Neural crest cell (in vitro differentiated cells): ENCODE measurements around the gene CCDC88A. TPM values are rescaled to one million over a fixed set of nuclear protein-coding genes. Genes with fewer than 3 reads are reported as not detected.
"Not testable (repeated sequence)": the region's sequence is repeated elsewhere in the genome, so short reads cannot be mapped to it uniquely, and the experiment has no call there.

Experiments used
- DNase-seq: peaks from one replicate; pipeline ENCODE4 v3.0.0; 2021; ENCODE audit warnings: low read depth, mixed read lengths, low spot score
- H3K27ac Mint-ChIP-seq: one replicate; pipeline ENCODE4 v1.8.0; 2021; ENCODE audit warnings: mild to moderate bottlenecking, mixed read lengths; ENCODE audit not compliant: unreplicated experiment
- H3K27me3 Mint-ChIP-seq: 2 replicates; pipeline ENCODE4 v1.8.0; 2021; ENCODE audit warnings: low read depth, mild to moderate bottlenecking, mixed read lengths
- H3K36me3 Mint-ChIP-seq: 2 replicates; pipeline ENCODE4 v1.8.0; 2021; ENCODE audit warnings: low read depth, mild to moderate bottlenecking, mixed read lengths
- H3K4me1 Mint-ChIP-seq: 2 replicates; pipeline ENCODE4 v1.8.0; 2021; ENCODE audit warnings: mixed read lengths
- H3K4me3 Mint-ChIP-seq: one replicate; pipeline ENCODE4 v1.8.0; 2021; ENCODE audit warnings: mild to moderate bottlenecking, mixed read lengths
- H3K9me3 Mint-ChIP-seq: 2 replicates; pipeline ENCODE4 v1.8.0; 2021; ENCODE audit warnings: mixed read lengths
- total RNA-seq: library from RNA; stranded (reverse); gene quantifications from 2 replicates; pipeline ENCODE4 v1.2.1, GENCODE V29; 2021
- TF ChIP-seq, protein P1 (sequence below): fragments of 200-600 bp; sonication (generic); conservative IDR thresholded peaks from 2 replicates; pipeline ENCODE4 v1.5.0; 2021; ENCODE audit warnings: antibody characterized with exemption, mild to moderate bottlenecking

CCDC88A gene
- total RNA-seq, 1 donor from 2014 or later: 123 TPM

DNA sequence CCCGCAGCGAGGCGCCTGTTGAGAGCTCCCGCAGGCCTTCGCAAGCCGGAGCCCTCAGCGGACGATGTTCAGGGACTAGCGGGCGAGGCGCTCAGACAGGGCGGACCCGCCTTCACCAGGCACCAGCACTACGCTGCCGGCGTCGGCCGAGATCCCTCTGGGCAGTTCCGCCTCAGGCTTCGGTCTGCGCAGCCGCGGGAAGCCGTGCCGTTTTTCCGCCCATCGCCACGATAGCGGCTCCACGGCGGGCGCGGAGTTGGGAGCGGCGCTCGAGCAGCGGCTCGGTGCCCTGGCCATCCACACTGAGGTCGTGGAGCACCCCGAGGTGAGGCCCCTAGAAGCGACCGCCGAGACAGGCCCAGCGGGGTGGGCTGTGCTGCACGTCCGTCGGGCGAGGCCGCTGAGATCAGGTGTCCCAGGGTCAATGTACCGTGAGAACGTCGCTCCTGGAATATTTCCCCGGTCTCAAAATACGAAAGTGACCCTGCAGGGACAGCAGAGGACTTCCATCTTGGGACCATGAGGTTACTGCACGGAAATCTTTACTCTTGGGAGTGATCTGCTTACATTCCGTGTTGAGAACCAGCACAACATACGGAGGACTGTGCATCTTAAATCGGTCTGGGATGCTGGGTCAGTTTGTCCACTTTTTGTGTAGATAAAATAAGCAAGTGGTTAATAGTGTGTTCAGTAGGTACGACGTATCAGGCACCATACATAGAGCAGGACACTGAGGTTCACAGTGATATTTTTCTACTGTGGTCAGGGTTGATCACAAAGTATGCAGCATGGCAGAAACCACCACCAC lies 137.3 kb downstream of the CCDC88A start:
- DNase-seq: peak; percentile 78
- TF ChIP-seq, protein P1, sequence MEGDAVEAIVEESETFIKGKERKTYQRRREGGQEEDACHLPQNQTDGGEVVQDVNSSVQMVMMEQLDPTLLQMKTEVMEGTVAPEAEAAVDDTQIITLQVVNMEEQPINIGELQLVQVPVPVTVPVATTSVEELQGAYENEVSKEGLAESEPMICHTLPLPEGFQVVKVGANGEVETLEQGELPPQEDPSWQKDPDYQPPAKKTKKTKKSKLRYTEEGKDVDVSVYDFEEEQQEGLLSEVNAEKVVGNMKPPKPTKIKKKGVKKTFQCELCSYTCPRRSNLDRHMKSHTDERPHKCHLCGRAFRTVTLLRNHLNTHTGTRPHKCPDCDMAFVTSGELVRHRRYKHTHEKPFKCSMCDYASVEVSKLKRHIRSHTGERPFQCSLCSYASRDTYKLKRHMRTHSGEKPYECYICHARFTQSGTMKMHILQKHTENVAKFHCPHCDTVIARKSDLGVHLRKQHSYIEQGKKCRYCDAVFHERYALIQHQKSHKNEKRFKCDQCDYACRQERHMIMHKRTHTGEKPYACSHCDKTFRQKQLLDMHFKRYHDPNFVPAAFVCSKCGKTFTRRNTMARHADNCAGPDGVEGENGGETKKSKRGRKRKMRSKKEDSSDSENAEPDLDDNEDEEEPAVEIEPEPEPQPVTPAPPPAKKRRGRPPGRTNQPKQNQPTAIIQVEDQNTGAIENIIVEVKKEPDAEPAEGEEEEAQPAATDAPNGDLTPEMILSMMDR: no peak
- Mint-ChIP-seq H3K27ac (peak overlapping the region; percentile 95), H3K4me3 (peak overlapping the region; percentile 90), H3K36me3 (no peaks in the 10 kb centered on the region), H3K27me3 (peaks cover 17% of the 10 kb centered on the region), H3K9me3 (no peaks in the 10 kb centered on the region), H3K4me1 (peaks cover 33% of the 10 kb centered on the region)

DNA sequence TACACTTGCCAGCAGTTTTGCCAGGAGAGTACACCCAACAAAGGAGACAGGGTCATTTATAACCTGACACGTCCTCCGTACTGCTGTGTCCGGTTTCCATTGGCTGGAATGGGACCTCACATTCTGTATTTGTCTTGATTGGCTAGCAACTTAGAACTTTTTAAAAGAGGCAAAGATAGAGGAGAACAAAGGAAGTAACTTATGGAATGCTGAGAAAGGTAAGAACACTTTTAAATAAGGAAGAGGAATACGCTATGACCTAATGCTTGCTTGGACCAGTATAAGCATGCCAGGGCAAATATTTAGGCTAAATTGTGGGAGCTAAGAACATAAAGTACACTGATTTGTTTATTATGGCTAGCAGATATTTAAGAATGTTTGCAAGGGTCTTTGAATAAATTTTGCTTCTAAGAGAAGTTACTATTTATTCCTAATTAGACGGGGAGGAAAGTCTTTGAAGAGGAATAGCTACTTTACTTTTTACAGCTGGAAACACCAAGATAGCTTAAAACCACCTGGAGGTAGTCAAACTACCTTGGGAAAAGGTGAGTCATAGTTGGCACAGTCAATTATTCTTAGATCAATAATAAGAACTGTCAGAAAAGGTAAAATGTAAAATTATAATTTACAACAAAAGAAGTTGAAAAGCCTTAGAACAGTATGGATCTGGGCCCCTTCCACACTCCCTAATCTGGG lies 138.7 kb downstream of the CCDC88A start:
- not testable (repeated sequence) for H3K27ac Mint-ChIP-seq, DNase-seq, H3K9me3 Mint-ChIP-seq, H3K36me3 Mint-ChIP-seq
- peaks cover 17% of the 10 kb centered on the region for H3K27me3 Mint-ChIP-seq
- peak overlapping the region; percentile 82 for H3K4me3 Mint-ChIP-seq
- peaks cover 33% of the 10 kb centered on the region for H3K4me1 Mint-ChIP-seq

DNA sequence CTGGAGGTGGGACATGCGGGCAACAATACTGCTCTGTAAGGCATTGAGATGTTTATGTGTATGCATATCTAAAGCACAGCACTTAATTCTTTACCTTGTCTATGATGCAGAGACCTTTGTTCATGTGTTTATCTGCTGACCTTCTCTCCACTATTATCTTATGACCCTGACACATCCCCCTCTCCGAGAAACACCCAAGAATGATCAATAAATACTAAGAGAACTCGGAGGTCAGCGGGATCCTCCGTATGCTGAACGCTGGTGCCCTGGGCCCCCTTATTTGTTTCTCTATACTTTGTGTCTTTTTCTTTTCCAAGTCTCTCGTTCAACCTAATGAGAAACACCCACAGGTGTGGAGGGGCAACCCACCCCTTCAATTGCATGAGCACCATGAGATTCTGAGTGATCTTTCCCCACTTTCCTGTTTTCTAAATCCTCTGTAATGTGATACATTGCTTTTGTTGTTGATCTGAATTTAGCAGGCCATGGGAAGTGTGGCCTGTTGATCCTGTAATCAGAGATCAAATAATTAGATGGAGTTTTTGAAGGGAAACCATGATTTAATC lies 139.7 kb downstream of the CCDC88A start:
- H3K36me3 Mint-ChIP-seq, H3K9me3 Mint-ChIP-seq, H3K27ac Mint-ChIP-seq, DNase-seq: not testable (repeated sequence)
- peak overlapping the region; percentile 38 for H3K4me3 Mint-ChIP-seq
- H3K27me3 Mint-ChIP-seq: peaks cover 17% of the 10 kb centered on the region
- peaks cover 33% of the 10 kb centered on the region for H3K4me1 Mint-ChIP-seq

DNA sequence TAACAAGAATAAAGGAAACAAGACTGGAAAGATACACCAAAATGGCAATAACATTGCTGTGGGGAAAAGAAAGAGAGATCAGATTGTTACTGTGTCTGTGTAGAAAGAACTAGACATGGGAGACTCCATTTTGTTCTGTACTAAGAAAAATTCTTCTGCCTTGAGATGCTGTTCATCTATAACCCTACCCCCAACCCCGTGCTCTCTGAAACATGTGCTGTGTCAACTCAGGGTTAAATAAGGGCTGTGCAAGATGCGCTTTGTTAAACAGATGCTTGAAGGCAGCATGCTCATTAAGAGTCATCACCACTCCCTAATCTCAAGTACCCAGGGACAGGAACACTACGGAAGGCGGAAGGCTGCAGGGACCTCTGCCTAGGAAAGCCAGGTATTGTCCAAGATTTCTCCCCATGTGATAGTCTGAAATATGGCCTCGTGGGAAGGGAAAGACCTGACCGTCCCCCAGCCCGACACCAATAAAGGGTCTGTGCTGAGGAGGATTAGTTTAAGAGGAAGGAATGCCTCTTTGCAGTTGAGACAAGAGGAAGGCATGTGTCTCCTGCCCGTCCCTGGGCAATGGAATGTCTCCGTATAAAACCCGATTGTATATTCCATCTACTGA lies 140.3 kb downstream of the CCDC88A start:
- peak overlapping the region; percentile 38 for H3K4me3 Mint-ChIP-seq
- H3K9me3 Mint-ChIP-seq, DNase-seq, H3K27ac Mint-ChIP-seq, H3K36me3 Mint-ChIP-seq: not testable (repeated sequence)
- peaks cover 17% of the 10 kb centered on the region for H3K27me3 Mint-ChIP-seq
- H3K4me1 Mint-ChIP-seq: peaks cover 33% of the 10 kb centered on the region

DNA sequence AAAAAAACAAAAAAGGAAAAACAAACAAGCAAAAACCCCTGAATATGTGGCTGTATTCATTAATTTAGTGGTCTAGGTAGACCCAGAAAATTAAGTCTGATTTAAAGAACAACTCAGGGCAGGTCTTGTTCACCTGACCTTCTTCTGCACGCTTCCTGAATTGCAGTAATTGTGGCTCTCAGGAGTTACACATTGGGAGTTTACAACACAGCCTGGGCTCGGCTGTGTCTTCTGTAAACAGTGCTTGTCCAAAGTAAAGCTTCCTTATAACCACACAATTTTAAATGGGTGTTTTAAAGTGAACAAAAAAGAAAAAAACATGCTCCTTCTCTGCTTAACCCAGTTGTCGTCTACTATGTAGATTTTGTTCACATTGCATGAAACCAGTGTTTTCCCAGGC lies 142.3 kb downstream of the CCDC88A start:
- peaks cover 26% of the 10 kb centered on the region for H3K4me1 Mint-ChIP-seq

DNA sequence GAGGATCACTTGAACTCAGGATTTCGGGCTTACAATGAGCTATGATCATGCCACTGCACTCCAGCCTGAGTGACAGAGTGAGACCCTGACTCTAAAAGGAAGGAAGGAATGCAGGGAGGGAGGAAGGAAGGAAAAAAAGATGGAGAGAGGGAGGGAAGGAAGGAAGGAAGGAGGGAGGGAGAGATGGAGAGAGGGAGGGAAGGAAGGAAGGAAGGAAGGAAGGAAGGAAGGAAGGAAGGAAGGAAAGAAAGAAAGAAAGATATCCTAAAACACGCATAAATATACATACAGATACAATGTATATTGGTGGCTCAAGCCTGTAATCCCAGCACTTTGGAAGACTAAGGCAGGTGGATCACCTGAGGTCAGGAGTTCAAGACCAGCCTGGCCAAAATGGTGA lies 145.3 kb downstream of the CCDC88A start:
- H3K4me3 Mint-ChIP-seq, H3K9me3 Mint-ChIP-seq, DNase-seq, H3K36me3 Mint-ChIP-seq, H3K27ac Mint-ChIP-seq, H3K27me3 Mint-ChIP-seq: not testable (repeated sequence)
- peaks cover 12% of the 10 kb centered on the region for H3K4me1 Mint-ChIP-seq

More for the DNA sequence above, 142.3 kb downstream of the CCDC88A start:
- no peak for DNase-seq
- Mint-ChIP-seq H3K27ac (no peak overlapping the region), H3K36me3 (no peaks in the 10 kb centered on the region), H3K4me3 (no peak overlapping the region), H3K27me3 (peaks cover 17% of the 10 kb centered on the region), H3K9me3 (no peaks in the 10 kb centered on the region)
- TF ChIP-seq, protein P1: no peak

DNA sequence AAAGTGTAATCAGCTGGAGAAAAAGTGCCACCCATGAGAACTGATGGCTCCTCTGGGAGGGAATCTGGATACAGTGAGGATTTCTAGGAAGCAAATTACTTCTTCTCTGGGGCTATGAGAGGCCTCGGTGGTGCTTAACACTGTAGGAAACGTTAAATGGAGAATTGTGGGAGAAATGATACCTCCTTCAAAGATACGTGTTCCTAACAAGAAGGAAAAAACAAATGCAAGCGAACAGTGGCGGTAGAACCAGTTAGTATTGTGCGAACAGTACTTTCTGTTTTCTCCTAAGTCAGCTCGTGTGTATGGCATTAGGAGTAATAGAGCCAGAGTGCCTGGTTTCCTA lies 150.0 kb downstream of the CCDC88A start:
- peak overlapping the region; percentile 94 for H3K27ac Mint-ChIP-seq
- H3K4me3 Mint-ChIP-seq: peak overlapping the region; percentile 96
- H3K36me3 Mint-ChIP-seq: no peaks in the 10 kb centered on the region
- no peaks in the 10 kb centered on the region for H3K9me3 Mint-ChIP-seq
- TF ChIP-seq, protein P1: no peak
- H3K4me1 Mint-ChIP-seq: peaks cover 19% of the 10 kb centered on the region
- DNase-seq: no peak
- no peaks in the 10 kb centered on the region for H3K27me3 Mint-ChIP-seq
